ENCODE measurements around the gene BHLHE40. TPM values are rescaled to one million over a fixed set of nuclear protein-coding genes. Genes with fewer than 3 reads are reported as not detected.

Gene BHLHE40
- total RNA-seq, 1 experiment from 2014 or later: 3.5 TPM

DNA sequence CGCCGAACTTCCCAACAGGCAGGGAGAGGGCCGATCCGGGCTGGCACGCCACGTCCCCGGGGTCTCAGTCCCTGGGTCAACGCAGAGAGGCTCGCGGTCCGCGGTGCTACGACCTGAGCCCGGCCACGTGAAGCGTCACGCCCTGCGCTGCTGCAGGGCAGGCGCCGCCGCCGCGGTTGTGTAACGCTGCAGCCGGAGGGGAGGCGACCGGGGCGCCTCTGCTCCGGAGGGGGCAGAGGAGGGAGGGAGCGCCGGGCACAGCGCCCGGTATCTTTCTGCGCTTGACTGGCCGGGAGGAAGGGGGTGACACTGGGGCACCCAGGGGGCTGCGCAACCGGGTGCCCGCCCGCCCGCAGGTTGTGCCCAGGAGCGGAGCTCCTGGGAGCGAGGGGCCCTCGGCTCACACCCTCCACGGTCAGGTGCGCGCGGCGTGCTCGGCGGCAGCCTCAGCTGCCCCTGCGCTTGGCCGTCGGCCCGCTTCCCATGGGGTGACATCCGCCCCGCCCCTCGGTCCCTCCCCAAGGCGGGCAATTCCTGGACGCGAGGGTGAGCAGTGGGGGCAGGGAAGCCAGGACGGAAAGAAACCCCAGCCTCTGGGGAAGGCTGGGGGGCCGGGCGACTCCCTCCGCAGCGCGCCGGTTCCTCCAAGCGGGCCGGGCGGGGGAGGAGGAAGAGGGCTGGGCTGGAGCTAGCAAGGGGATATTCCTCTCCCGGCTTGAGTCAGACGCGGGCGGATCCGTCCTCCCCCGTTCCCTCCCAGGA lies 852 bp upstream of the BHLHE40 start:
- H3K27me3 ChIP-seq (replicated peaks; ENCODE audit: insufficient read depth, low read depth, low read length, poor library complexity): no peaks in the 10 kb centered on the region
- ChIA-PET CTCF (interaction anchor here (0.6 kb wide), 1 partner anchor 35 kb away, joined by 9 read pairs; no protein-coding TSS in a partner anchor), POLR2A (ENCODE audit: low non-redundant PET) (no interaction called here)
- peaks cover 31% of the 10 kb centered on the region for H3K4me1 ChIP-seq (ENCODE audit: insufficient read depth, low read length, poor library complexity, severe bottlenecking)
- peak overlapping the region; percentile 63 for H3K4me3 ChIP-seq (ENCODE audit: low read depth, low read length, poor library complexity, severe bottlenecking)
- TF ChIP-seq, protein P1, sequence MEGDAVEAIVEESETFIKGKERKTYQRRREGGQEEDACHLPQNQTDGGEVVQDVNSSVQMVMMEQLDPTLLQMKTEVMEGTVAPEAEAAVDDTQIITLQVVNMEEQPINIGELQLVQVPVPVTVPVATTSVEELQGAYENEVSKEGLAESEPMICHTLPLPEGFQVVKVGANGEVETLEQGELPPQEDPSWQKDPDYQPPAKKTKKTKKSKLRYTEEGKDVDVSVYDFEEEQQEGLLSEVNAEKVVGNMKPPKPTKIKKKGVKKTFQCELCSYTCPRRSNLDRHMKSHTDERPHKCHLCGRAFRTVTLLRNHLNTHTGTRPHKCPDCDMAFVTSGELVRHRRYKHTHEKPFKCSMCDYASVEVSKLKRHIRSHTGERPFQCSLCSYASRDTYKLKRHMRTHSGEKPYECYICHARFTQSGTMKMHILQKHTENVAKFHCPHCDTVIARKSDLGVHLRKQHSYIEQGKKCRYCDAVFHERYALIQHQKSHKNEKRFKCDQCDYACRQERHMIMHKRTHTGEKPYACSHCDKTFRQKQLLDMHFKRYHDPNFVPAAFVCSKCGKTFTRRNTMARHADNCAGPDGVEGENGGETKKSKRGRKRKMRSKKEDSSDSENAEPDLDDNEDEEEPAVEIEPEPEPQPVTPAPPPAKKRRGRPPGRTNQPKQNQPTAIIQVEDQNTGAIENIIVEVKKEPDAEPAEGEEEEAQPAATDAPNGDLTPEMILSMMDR (conservative IDR thresholded peaks at IDR 0.05; ENCODE audit: low read depth, low read length): 0 out of 2 replicates have a peak, but pooled peaks have one; percentile 17
- no peak for TF ChIP-seq EZH2 (IDR thresholded peaks at IDR 0.05; ENCODE audit: borderline replicate concordance, low read depth, low read length, poor library complexity, severe bottlenecking)
- H3K27ac ChIP-seq (ENCODE audit: low read depth, low read length, poor library complexity, severe bottlenecking): peak overlapping the region; percentile 69
- no peaks in the 10 kb centered on the region for H3K9me3 ChIP-seq (ENCODE audit: low read depth, low read length, poor library complexity, severe bottlenecking)
- H3K36me3 ChIP-seq (ENCODE audit: insufficient read depth, low read length, poor library complexity, severe bottlenecking): peaks cover 4% of the 10 kb centered on the region
- intact Hi-C loops (cut with micrococcal nuclease; ENCODE audit: unreplicated experiment): loop anchor here (5.0 kb wide), 1 partner anchor 266 kb away; no protein-coding TSS in a partner anchor
- peak; percentile 93 for DNase-seq (ENCODE audit: low spot score)
- no TSS peak for BruUV-seq (replicated peaks)

GRCh38 chr3:4978966-4979427 lies 240 bp upstream of the BHLHE40 start:
- Histone ChIP-seq H3K4me1 (ENCODE audit: insufficient read depth, low read length, poor library complexity, severe bottlenecking) (peaks cover 26% of the 10 kb centered on the region), H3K36me3 (ENCODE audit: insufficient read depth, low read length, poor library complexity, severe bottlenecking) (peaks cover 4% of the 10 kb centered on the region), H3K27me3 (replicated peaks; ENCODE audit: insufficient read depth, low read depth, low read length, poor library complexity) (no peaks in the 10 kb centered on the region), H3K4me3 (ENCODE audit: low read depth, low read length, poor library complexity, severe bottlenecking) (peak overlapping the region; percentile 63), H3K9me3 (ENCODE audit: low read depth, low read length, poor library complexity, severe bottlenecking) (no peaks in the 10 kb centered on the region), H3K27ac (ENCODE audit: low read depth, low read length, poor library complexity, severe bottlenecking) (peak overlapping the region; percentile 69)
- BruUV-seq (replicated peaks): no TSS peak
- TF ChIP-seq, protein P1 (conservative IDR thresholded peaks at IDR 0.05; ENCODE audit: low read depth, low read length): no peak
- no peak for TF ChIP-seq EZH2 (IDR thresholded peaks at IDR 0.05; ENCODE audit: borderline replicate concordance, low read depth, low read length, poor library complexity, severe bottlenecking)
- intact Hi-C loops (cut with micrococcal nuclease; ENCODE audit: unreplicated experiment): loop anchor here (5.0 kb wide), 1 partner anchor 267 kb away; no protein-coding TSS in a partner anchor
- ChIA-PET CTCF (interaction anchor here (0.6 kb wide), 1 partner anchor 36 kb away, joined by 9 read pairs; no protein-coding TSS in a partner anchor), POLR2A (ENCODE audit: low non-redundant PET) (interaction anchor here (0.6 kb wide), 1 partner anchor 28 kb away, joined by 3 read pairs; no protein-coding TSS in a partner anchor)
- DNase-seq (ENCODE audit: low spot score): peak; percentile 80

- Histone ChIP-seq H3K27me3 (replicated peaks; ENCODE audit: insufficient read depth, low read depth, low read length, poor library complexity) (no peaks in the 10 kb centered on the region), H3K36me3 (ENCODE audit: insufficient read depth, low read length, poor library complexity, severe bottlenecking) (peaks cover 4% of the 10 kb centered on the region), H3K9me3 (ENCODE audit: low read depth, low read length, poor library complexity, severe bottlenecking) (no peaks in the 10 kb centered on the region), H3K4me1 (ENCODE audit: insufficient read depth, low read length, poor library complexity, severe bottlenecking) (peaks cover 30% of the 10 kb centered on the region), H3K27ac (ENCODE audit: low read depth, low read length, poor library complexity, severe bottlenecking) (no peak overlapping the region), H3K4me3 (ENCODE audit: low read depth, low read length, poor library complexity, severe bottlenecking) (peak overlapping the region; percentile 63)
- TF ChIP-seq, protein P1 (conservative IDR thresholded peaks at IDR 0.05; ENCODE audit: low read depth, low read length): peak; percentile 89
- TF ChIP-seq EZH2 (IDR thresholded peaks at IDR 0.05; ENCODE audit: borderline replicate concordance, low read depth, low read length, poor library complexity, severe bottlenecking): no peak
- peak; percentile 79 for DNase-seq (ENCODE audit: low spot score)
- BruUV-seq (replicated peaks): no TSS peak
- ChIA-PET POLR2A (ENCODE audit: low non-redundant PET) (interaction anchor here (0.6 kb wide), 1 partner anchor 353 kb away, joined by 3 read pairs; no protein-coding TSS in a partner anchor), CTCF (interaction anchor here (0.5 to 1.1 kb wide), 5 partner anchors 37 to 269 kb away, joined by 3 to 4 read pairs (median 3); no protein-coding TSS in a partner anchor)
- intact Hi-C loops (cut with micrococcal nuclease; ENCODE audit: unreplicated experiment): no loop called here
Measured at GRCh38 chr3:4980229-4981203, 1.3 kb downstream of the BHLHE40 start.
